ENCODE data around the gene STAC.
"Not testable (repeated sequence)": the region's sequence is repeated elsewhere in the genome, so short reads cannot be mapped to it uniquely, and the experiment has no call there.

The STAC gene

GRCh38 chr3:36519682-36520081, 139.4 kb downstream of the STAC start:
- DNase-seq (ENCODE audit: low read depth in 2 of 2): no peak

- DNase-seq (ENCODE audit: low read depth in 2 of 2): no peak
Observed at GRCh38 chr3:36520241-36521006, 140.1 kb downstream of the STAC start.

- DNase-seq (ENCODE audit: low read depth in 2 of 2): no peak
Observed at GRCh38 chr3:36521007-36521379, 140.7 kb downstream of the STAC start.

GRCh38 chr3:36524560-36524959, 144.3 kb downstream of the STAC start:
- no peak for DNase-seq (ENCODE audit: low read depth in 2 of 2)

GRCh38 chr3:36525115-36525801, 145.0 kb downstream of the STAC start:
- no peak for DNase-seq (ENCODE audit: low read depth in 2 of 2)

GRCh38 chr3:36538136-36538749, 157.9 kb downstream of the STAC start:
- DNase-seq (ENCODE audit: low read depth in 2 of 2): no peak

- DNase-seq (ENCODE audit: low read depth in 2 of 2): no peak
Observed at GRCh38 chr3:36540888-36541518, 160.7 kb downstream of the STAC start.

GRCh38 chr3:36542186-36542585, 161.9 kb downstream of the STAC start:
- DNase-seq (ENCODE audit: low read depth in 2 of 2): no peak

- no peak for DNase-seq (ENCODE audit: low read depth in 2 of 2)
Observed at GRCh38 chr3:36543276-36543997, 163.1 kb downstream of the STAC start.

GRCh38 chr3:36546226-36546625, 165.9 kb downstream of the STAC start:
- no peak for DNase-seq (ENCODE audit: low read depth in 2 of 2)

- no peak for DNase-seq (ENCODE audit: low read depth in 2 of 2)
Observed at GRCh38 chr3:36548712-36549111, 168.4 kb downstream of the STAC start.

GRCh38 chr3:36557021-36557707, 176.9 kb downstream of the STAC start:
- no peak for DNase-seq (ENCODE audit: low read depth in 2 of 2)

GRCh38 chr3:36557708-36558421, 177.6 kb downstream of the STAC start:
- no peak for DNase-seq (ENCODE audit: low read depth in 2 of 2)

- no peak for DNase-seq (ENCODE audit: low read depth in 2 of 2)
Observed at GRCh38 chr3:36558961-36559360, 178.7 kb downstream of the STAC start.

- no peak for DNase-seq (ENCODE audit: low read depth in 2 of 2)
Observed at GRCh38 chr3:36560685-36561084, 180.4 kb downstream of the STAC start.

- no peak for DNase-seq (ENCODE audit: low read depth in 2 of 2)
Observed at GRCh38 chr3:36561601-36562000, 181.3 kb downstream of the STAC start.

GRCh38 chr3:36562945-36563344, 182.6 kb downstream of the STAC start:
- no peak for DNase-seq (ENCODE audit: low read depth in 2 of 2)

GRCh38 chr3:36575241-36575640, 194.9 kb downstream of the STAC start:
- no peak for DNase-seq (ENCODE audit: low read depth in 2 of 2)

- DNase-seq (ENCODE audit: low read depth in 2 of 2): not testable (repeated sequence)
Observed at GRCh38 chr3:36578418-36578817, 198.1 kb downstream of the STAC start.

GRCh38 chr3:36579746-36580145, 199.4 kb downstream of the STAC start:
- DNase-seq (ENCODE audit: low read depth in 2 of 2): no peak

- DNase-seq (ENCODE audit: low read depth in 2 of 2): no peak
Observed at GRCh38 chr3:36580716-36581115, 200.4 kb downstream of the STAC start.
